ENCODE measurements around the gene PRM2.

GRCh38 chr16:11233727-11234376 is 42.4 kb downstream of the PRM2 start:
- TF ChIP-seq CTCF (IDR thresholded peaks at IDR 0.05 in 8 of 11, conservative IDR thresholded peaks at IDR 0.05 in 3 of 11) (peak in 1 of 11 experiments; percentile 15), POLR2AphosphoS5 (IDR thresholded peaks at IDR 0.05) (no peak)
